C4-2B (cell line): ENCODE data around the gene IQCK.
"Not testable (repeated sequence)": the region's sequence is repeated elsewhere in the genome, so short reads cannot be mapped to it uniquely, and the experiment has no call there.

ENCODE experiments used
- H3K27ac ChIP-seq: fragments of 450-650 bp; 2 replicates; pipeline ENCODE4 v1.5.1; 2017
- CTCF ChIP-seq: fragments of 450-650 bp; conservative IDR thresholded peaks from 2 replicates; pipeline ENCODE4 v1.5.1; 2017; ENCODE audit warnings: mild to moderate bottlenecking
- ZFX ChIP-seq: fragments of 450-650 bp; IDR thresholded peaks from 2 replicates; pipeline ENCODE4 v1.6.1; 2017

The IQCK gene

GRCh38 chr16:19780321-19780720, 62.2 kb downstream of the IQCK start:
- no peak for TF ChIP-seq ZFX
- TF ChIP-seq CTCF = no peak
- H3K27ac ChIP-seq = no peak overlapping the region

- TF ChIP-seq CTCF = no peak
- no peak for TF ChIP-seq ZFX
- no peak overlapping the region for H3K27ac ChIP-seq
Measured at GRCh38 chr16:19781226-19781625, 63.2 kb downstream of the IQCK start.

- H3K27ac ChIP-seq = no peak overlapping the region
- no peak for TF ChIP-seq CTCF
- no peak for TF ChIP-seq ZFX
Measured at GRCh38 chr16:19783363-19784182, 65.5 kb downstream of the IQCK start.

GRCh38 chr16:19784183-19784736, 66.2 kb downstream of the IQCK start:
- no peak overlapping the region for H3K27ac ChIP-seq
- no peak for TF ChIP-seq CTCF
- TF ChIP-seq ZFX = no peak

- H3K27ac ChIP-seq = peak overlapping the region; percentile 24; the same call in 1 of the 2 replicates
Measured at GRCh38 chr16:19785081-19785480, 67.0 kb downstream of the IQCK start.

GRCh38 chr16:19785512-19786130, 67.5 kb downstream of the IQCK start:
- H3K27ac ChIP-seq = peak overlapping the region; percentile 24; the same call in 1 of the 2 replicates
- TF ChIP-seq ZFX (no peak), CTCF (no peak)

More at GRCh38 chr16:19785081-19785480, 67.0 kb downstream of the IQCK start:
- TF ChIP-seq CTCF (no peak), ZFX (no peak)

GRCh38 chr16:19801369-19801768, 83.3 kb downstream of the IQCK start:
- not testable (repeated sequence) for H3K27ac ChIP-seq

GRCh38 chr16:19801824-19802223, 83.8 kb downstream of the IQCK start:
- H3K27ac ChIP-seq = not testable (repeated sequence)
